Measurements from ENCODE around the gene RPL15.
"Not testable (repeated sequence)": the region's sequence is repeated elsewhere in the genome, so short reads cannot be mapped to it uniquely, and the experiment has no call there.

Gene RPL15

GRCh38 chr3:23889950-23890349 is 27.0 kb upstream of the RPL15 start:
- DNase-seq, result no peak

- DNase-seq, result no peak
These were observed 22.5 kb upstream of the RPL15 start for GRCh38 chr3:23894254-23895061.

- DNase-seq, result no peak
These were observed 21.8 kb upstream of the RPL15 start for GRCh38 chr3:23895181-23895580.

- DNase-seq, result no peak
These were observed 16.2 kb upstream of the RPL15 start for GRCh38 chr3:23900744-23901143.

- no peak for DNase-seq
These were observed 12.4 kb upstream of the RPL15 start for GRCh38 chr3:23904545-23904944.

GRCh38 chr3:23909341-23909740 is 7.6 kb upstream of the RPL15 start:
- no peak for DNase-seq

DNA sequence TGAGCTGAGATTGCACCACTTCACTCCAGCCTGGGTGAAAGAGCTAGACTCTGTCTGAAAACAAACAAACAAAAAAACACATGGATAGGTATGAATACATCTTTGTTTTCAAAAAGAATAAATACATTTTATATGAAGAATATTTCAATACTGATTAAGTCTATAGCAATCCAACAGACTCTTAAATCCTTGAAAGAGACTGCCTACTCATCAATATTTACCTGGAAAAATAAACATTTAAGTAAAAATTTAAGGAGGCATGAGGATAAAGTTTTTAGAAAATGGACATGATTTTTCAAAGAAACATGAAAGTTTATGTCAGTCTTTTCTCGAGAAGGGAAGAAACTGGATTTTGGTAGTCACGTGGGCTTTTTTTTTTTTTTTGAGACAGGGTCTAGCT is 5.5 kb upstream of the RPL15 start:
- DNase-seq, result no peak

DNA sequence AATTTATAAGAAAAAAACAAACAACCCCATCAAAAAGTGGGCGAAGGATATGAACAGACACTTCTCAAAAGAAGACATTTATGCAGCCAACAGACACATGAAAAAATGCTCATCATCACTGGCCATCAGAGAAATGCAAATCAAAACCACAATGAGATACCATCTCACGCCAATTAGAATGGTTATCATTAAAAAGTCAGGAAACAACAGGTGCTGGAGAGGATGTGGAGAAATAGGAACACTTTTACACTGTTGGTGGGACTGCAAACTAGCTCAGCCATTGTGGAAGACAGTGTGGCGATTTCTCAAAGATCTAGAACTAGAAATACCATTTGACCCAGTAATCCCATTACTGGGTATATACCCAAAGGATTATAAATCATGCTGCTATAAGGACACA is 4.6 kb upstream of the RPL15 start:
- DNase-seq, result not testable (repeated sequence)

- no peak for DNase-seq
These were observed 3.8 kb upstream of the RPL15 start for GRCh38 chr3:23913182-23913581.

GRCh38 chr3:23913873-23914743 is 2.8 kb upstream of the RPL15 start:
- DNase-seq, result no peak

GRCh38 chr3:23915537-23916108 is 1.3 kb upstream of the RPL15 start:
- no peak for DNase-seq

DNA sequence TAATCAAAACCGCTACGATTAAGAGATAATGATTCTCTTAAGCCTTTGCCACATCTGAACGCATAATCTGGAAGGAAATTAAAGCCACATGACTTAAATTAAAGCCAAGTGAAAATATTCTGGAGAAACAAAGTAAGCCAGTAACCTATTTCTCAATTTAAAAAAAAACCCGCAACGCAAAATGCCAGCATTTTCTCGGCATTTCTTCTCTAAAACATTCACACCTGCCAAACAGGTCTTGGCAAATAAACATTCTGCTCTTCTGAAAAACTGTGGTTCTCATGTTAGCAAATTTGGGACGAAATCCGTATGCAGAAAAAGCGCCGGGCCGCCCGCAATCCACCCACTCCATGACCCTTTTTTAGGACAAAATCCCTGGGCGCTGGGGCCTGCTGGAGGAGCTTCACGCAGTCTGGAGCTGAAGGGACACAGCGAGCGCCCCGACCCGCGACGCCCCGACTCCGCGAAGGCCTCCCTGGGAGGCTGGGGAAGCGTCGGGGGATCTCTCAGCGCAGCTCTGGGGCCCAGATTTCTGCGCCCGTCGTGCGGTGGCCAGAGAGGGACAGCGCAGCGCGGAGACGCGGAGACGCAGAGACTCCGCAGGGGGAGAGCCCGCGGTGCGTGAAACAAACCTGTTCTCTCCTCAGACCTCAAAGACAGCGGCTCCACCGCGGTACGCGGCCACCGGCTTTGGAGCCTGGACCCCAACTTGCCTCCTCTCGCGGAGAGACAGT is 613 bp upstream of the RPL15 start:
- DNase-seq, result no peak

- DNase-seq, result not testable (repeated sequence)
These were observed 859 bp downstream of the RPL15 start for GRCh38 chr3:23917679-23918303.

- DNase-seq, result not testable (repeated sequence)
These were observed 1.4 kb downstream of the RPL15 start for GRCh38 chr3:23918331-23918730.

DNA sequence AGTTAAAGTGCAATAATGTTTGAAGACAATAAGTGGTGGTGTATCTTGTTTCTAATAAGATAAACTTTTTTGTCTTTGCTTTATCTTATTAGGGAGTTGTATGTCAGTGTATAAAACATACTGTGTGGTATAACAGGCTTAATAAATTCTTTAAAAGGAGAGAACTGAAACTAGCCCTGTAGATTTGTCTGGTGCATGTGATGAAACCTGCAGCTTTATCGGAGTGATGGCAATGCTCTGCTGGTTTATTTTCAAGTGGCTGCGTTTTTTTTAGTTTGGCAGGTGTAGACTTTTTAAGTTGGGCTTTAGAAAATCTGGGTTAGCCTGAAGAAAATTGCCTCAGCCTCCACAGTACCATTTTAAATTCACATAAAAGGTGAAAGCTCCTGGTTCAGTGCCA is 2.7 kb downstream of the RPL15 start:
- DNase-seq, result no peak

DNA sequence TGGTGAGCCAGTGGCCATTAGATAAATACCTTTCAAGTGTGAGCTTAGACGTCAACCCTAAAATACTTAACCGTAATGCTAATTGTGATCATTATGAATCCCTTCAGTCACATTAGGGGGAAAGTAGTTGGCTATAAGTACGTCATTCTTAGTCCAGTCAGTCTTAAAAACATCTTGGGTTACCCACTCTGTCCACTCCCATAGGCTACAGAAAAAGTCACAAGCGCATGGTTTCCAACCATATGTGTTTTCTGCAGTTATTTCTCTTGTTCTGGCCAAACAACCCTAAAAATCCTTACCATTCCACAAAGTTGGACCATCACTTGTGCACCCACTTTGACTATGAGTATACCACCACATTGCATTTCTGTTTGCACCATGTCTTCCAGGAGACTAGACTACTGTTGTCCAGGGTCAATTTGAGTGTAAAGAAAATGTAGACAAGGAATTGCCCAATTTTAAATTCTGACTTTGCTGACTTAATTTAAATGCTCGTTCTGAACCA is 3.3 kb downstream of the RPL15 start:
- no peak for DNase-seq

- DNase-seq, result no peak
These were observed 4.2 kb downstream of the RPL15 start for GRCh38 chr3:23921052-23921511.

DNA sequence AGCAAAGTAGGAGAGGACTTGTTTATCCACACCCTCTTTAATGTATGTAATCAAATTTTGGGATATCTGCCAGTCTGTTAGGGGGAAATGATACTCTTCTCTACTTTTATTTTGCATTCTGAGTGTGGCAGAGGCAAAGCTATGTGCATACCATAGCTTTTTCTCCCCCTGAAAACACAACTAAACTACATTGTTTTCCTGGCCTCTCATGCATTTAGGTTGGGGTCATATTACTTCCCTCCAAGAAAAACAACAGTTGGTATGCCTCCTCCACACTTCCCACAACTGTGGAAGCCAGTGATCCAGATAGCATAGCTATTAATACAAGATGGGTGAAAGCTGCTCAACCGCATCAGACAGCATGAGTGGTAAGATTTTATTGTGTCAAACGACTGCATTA is 6.9 kb downstream of the RPL15 start:
- DNase-seq, result no peak

DNA sequence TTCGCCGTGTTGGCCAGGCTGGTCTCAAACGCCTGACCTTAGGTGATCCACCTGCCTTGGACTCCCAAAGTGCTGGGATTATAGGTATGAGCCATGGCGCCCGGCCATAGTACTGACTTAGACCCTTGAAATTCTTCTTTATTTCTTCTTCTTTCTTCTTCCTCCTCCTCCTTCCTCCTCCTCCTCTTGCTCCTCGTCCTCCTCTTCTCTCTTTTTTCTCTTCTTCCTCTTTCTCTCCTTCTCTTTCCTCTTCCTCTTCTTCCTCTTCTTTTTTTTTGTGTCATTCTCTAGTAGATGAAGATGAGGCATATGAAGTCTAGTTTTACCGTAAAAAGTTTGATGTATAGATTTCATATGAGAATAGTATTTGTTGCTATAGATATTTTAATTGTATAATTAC is 9.3 kb downstream of the RPL15 start:
- no peak for DNase-seq

DNA sequence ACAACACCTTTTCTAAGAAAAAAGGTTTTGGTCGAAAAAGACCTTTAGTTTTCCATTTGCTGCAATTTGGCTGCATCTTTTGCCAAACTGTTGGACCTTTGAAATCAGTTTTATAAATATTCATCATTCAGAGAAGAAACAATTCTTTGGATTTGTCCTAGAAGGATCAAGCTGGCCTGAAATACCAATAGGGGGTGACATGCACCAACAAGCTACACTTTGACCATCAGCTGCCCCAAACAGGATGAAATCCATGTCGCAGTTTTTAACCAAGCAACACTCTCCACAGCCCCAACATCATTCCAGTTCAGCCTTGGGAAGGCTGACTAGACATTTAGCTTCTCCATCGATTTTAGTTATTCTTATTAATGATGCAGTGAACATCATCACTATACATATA is 9.8 kb downstream of the RPL15 start:
- no peak for DNase-seq

GRCh38 chr3:23928524-23928923 is 11.6 kb downstream of the RPL15 start:
- no peak for DNase-seq

- DNase-seq, result no peak
These were observed 14.7 kb downstream of the RPL15 start for GRCh38 chr3:23931597-23931996.

Data from NCI-H2107 (cell line).